Loucy (cell line): ENCODE measurements around the gene HIVEP1.

ENCODE experiments used
- H2AFZ ChIP-seq: fragments of 200-600 bp; sonication (generic); 2 replicates; pipeline ENCODE4 v1.6.0; 2016; ENCODE audit warnings: antibody characterized with exemption, mild to moderate bottlenecking, low read length, moderate library complexity
- H3F3A ChIP-seq: fragments of 200-600 bp; 2 replicates; pipeline ENCODE4 v1.6.0; 2016; ENCODE audit warnings: antibody characterized with exemption, low read depth, mild to moderate bottlenecking
- H3K27me3 ChIP-seq: fragments of 200-600 bp; sonication (generic); 2 replicates; pipeline ENCODE4 v1.6.1; 2014; ENCODE audit warnings: low read length, mild to moderate bottlenecking; ENCODE audit not compliant: insufficient read depth, poor library complexity, severe bottlenecking
- H3K36me3 ChIP-seq: fragments of 200-600 bp; sonication (generic); 2 replicates; pipeline ENCODE4 v1.6.1; 2016; ENCODE audit warnings: low read length; ENCODE audit not compliant: insufficient read depth
- H3K4me1 ChIP-seq: fragments of 200-600 bp; sonication (generic); 2 replicates; pipeline ENCODE4 v1.5.1; 2014; ENCODE audit warnings: low read length, mild to moderate bottlenecking; ENCODE audit not compliant: insufficient read depth, poor library complexity, severe bottlenecking
- H3K4me2 ChIP-seq: fragments of 200-600 bp; sonication (generic); 2 replicates; pipeline ENCODE4 v1.6.0; 2014; ENCODE audit warnings: antibody characterized with exemption, low read length, low read depth, mild to moderate bottlenecking; ENCODE audit not compliant: poor library complexity, severe bottlenecking
- H3K4me3 ChIP-seq: fragments of 200-600 bp; sonication (generic); 2 replicates; pipeline ENCODE4 v1.5.1; 2014; ENCODE audit warnings: low read length, mild to moderate bottlenecking, mixed read lengths; ENCODE audit not compliant: poor library complexity, severe bottlenecking
- H3K79me2 ChIP-seq: fragments of 200-600 bp; sonication (generic); 2 replicates; pipeline ENCODE4 v1.6.1; 2014; ENCODE audit warnings: low read length; ENCODE audit not compliant: insufficient read depth
- H3K9ac ChIP-seq: fragments of 200-600 bp; sonication (generic); 2 replicates; pipeline ENCODE4 v1.6.0; 2014; ENCODE audit warnings: mild to moderate bottlenecking, low read depth, low read length, moderate library complexity; ENCODE audit not compliant: poor library complexity, severe bottlenecking
- H3K9me2 ChIP-seq: fragments of 200-600 bp; sonication (generic); replicated peaks from 2 replicates; pipeline ENCODE4 v1.6.1; 2016; ENCODE audit warnings: low read depth, low read length, mixed read lengths
- H3K9me3 ChIP-seq: fragments of 200-600 bp; sonication (generic); 2 replicates; pipeline ENCODE4 v1.6.1; 2014; ENCODE audit warnings: mild to moderate bottlenecking, antibody characterized with exemption, low read length, low read depth; ENCODE audit not compliant: insufficient read depth
- H4K20me1 ChIP-seq: fragments of 200-600 bp; sonication (generic); 2 replicates; pipeline ENCODE4 v1.6.0; 2014; ENCODE audit warnings: antibody characterized with exemption, low read length, mild to moderate bottlenecking; ENCODE audit not compliant: insufficient read depth, poor library complexity, severe bottlenecking
- EZH2phosphoT487 ChIP-seq: fragments of 200-600 bp; IDR thresholded peaks from 2 replicates; pipeline ENCODE4 v1.6.1; 2018; ENCODE audit warnings: antibody characterized with exemption, mild to moderate bottlenecking, moderate library complexity, borderline replicate concordance
- TF ChIP-seq, protein P1 (sequence below): fragments of 200-600 bp; sonication (generic); conservative IDR thresholded peaks from 2 replicates; pipeline ENCODE4 v1.5.1; 2014; ENCODE audit warnings: mild to moderate bottlenecking, antibody characterized with exemption, low read length

The HIVEP1 gene

DNA sequence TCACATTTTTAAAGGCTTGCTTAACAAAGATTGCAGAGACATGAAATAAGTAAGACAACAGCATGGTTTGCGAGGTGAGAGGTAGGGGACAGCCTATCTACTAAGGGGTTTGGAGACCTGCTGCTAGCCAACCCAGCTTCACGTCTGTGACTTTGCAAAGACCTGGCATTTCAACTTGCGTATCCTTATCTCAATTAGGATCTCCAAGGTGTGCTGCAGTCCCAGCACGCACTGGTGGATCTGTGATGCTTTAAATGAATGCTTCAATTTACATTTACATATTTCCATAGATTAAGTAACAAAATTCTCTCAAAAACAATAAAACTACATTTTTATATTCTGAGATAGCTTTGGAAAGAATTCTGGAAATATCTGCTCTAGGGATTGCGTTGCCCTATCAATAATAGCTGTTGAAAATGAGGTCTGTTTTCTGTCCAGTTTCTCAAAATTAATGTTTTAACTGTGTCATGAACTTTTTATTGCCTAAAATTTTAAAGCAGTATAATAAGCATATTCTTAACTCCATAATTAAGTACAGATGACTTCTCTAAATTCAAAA lies 153.7 kb downstream of the HIVEP1 start:
- no peak for TF ChIP-seq EZH2phosphoT487
- TF ChIP-seq, protein P1, sequence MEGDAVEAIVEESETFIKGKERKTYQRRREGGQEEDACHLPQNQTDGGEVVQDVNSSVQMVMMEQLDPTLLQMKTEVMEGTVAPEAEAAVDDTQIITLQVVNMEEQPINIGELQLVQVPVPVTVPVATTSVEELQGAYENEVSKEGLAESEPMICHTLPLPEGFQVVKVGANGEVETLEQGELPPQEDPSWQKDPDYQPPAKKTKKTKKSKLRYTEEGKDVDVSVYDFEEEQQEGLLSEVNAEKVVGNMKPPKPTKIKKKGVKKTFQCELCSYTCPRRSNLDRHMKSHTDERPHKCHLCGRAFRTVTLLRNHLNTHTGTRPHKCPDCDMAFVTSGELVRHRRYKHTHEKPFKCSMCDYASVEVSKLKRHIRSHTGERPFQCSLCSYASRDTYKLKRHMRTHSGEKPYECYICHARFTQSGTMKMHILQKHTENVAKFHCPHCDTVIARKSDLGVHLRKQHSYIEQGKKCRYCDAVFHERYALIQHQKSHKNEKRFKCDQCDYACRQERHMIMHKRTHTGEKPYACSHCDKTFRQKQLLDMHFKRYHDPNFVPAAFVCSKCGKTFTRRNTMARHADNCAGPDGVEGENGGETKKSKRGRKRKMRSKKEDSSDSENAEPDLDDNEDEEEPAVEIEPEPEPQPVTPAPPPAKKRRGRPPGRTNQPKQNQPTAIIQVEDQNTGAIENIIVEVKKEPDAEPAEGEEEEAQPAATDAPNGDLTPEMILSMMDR, result no peak
- Histone ChIP-seq H3K4me3 (no peak overlapping the region), H3K4me2 (no peak overlapping the region), H3K4me1 (peaks cover 15% of the 10 kb centered on the region), H2AFZ (no peak overlapping the region), H3F3A (no peaks in the 10 kb centered on the region), H3K9ac (no peak overlapping the region), H4K20me1 (peaks cover 6% of the 10 kb centered on the region), H3K79me2 (no peaks in the 10 kb centered on the region), H3K36me3 (peaks cover 21% of the 10 kb centered on the region; the same call in 1 of the 2 replicates), H3K9me3 (no peaks in the 10 kb centered on the region), H3K9me2 (no peaks in the 10 kb centered on the region), H3K27me3 (no peaks in the 10 kb centered on the region)

DNA sequence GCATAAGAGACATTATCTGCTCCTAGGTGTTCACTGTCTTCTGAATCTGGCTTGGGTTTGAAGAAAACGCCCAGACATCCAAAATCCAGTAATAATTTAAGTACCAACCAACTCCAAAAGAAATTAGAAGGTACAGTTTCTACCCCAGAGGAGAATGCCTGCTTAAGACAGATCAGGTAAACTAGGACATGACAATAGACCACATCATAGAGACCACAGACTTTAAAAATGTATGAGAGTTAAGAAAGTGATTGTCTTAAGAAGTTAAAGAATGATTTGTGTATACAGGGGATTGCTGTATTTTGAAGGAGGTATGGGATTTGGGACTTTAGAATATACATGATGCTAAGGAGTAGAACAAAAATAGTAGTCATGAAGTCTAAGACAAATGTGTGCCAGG lies 157.3 kb downstream of the HIVEP1 start:
- no peaks in the 10 kb centered on the region for H3K79me2 ChIP-seq
- no peak overlapping the region for H3K4me2 ChIP-seq
- no peaks in the 10 kb centered on the region for H3K9me2 ChIP-seq
- no peaks in the 10 kb centered on the region for H3K9me3 ChIP-seq
- H4K20me1 ChIP-seq, result no peaks in the 10 kb centered on the region
- no peak overlapping the region for H3K4me3 ChIP-seq
- no peaks in the 10 kb centered on the region; the same call in 1 of the 2 replicates for H3K36me3 ChIP-seq
- no peaks in the 10 kb centered on the region for H3K27me3 ChIP-seq
- no peak overlapping the region for H2AFZ ChIP-seq
- TF ChIP-seq, protein P1, result no peak
- TF ChIP-seq EZH2phosphoT487, result no peak
- no peaks in the 10 kb centered on the region for H3F3A ChIP-seq
- H3K9ac ChIP-seq, result no peak overlapping the region
- H3K4me1 ChIP-seq, result no peaks in the 10 kb centered on the region

DNA sequence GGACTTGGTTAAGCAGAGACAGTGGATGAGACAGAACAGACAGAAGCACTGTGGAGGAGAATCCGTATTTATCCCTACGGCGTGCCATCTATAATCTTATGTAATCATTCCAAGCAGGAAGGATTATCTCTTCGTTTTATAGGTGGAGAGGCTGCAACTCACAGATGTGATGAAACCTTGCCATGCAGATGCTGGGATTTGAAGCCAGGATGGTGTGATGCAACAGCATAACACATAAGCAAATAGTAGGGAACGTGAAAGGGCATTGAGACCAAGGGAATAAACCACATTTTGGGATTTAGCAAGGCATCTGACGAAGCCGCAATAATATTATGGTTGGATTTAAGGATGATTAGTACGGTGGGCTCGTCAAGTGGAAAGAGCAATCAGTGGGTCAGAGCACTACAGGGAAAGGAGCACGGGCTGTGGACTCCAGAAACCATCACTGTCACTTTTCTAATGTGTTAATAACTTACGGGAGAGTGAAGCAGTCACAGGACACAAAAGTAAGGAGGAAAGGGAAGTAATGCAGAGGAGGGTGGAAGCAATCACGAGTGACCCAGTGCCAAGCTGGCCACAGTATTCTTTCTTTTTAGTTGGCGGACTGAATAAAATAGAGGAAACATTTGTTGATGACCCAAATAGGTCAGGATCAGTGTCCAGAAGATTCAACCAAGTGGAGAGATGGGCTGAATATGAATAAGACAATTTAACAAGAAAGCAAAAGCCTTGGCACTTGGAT lies 158.4 kb downstream of the HIVEP1 start:
- Histone ChIP-seq H4K20me1 (no peaks in the 10 kb centered on the region), H3K36me3 (no peaks in the 10 kb centered on the region), H3F3A (no peaks in the 10 kb centered on the region), H3K9me3 (no peaks in the 10 kb centered on the region), H3K4me1 (no peaks in the 10 kb centered on the region), H3K4me3 (no peak overlapping the region), H3K79me2 (no peaks in the 10 kb centered on the region), H3K27me3 (no peaks in the 10 kb centered on the region), H3K9ac (no peak overlapping the region), H3K4me2 (no peak overlapping the region), H3K9me2 (no peaks in the 10 kb centered on the region), H2AFZ (no peak overlapping the region)
- TF ChIP-seq EZH2phosphoT487, result no peak
- TF ChIP-seq, protein P1, result no peak
